LNCaP clone FGC (cell line): ENCODE data around the gene NRXN3.

Experiments used
- DNase-seq: peaks from one replicate; pipeline ENCODE4 v3.0.0-alpha.2; 2011; ENCODE audit warnings: low read depth
- H3K4me3 ChIP-seq: 2 replicates; pipeline ENCODE4 v1.5.1; 2011; ENCODE audit warnings: mild to moderate bottlenecking, low read depth, low read length, control low read depth
- CTCF ChIP-seq: IDR thresholded peaks from 2 replicates; pipeline ENCODE4 v1.5.1; 2012; ENCODE audit warnings: mild to moderate bottlenecking; ENCODE audit not compliant: control insufficient read depth, insufficient read depth; ENCODE audit errors: extremely low read depth

NRXN3 gene

GRCh38 chr14:79373451-79373850 is 1203.3 kb downstream of the NRXN3 start:
- no peak for TF ChIP-seq CTCF
- DNase-seq, result no peak
- no peak overlapping the region for H3K4me3 ChIP-seq

- DNase-seq, result no peak
- no peak for TF ChIP-seq CTCF
- no peak overlapping the region for H3K4me3 ChIP-seq
Measured at GRCh38 chr14:79375356-79375755, 1205.2 kb downstream of the NRXN3 start.

- TF ChIP-seq CTCF, result no peak
- H3K4me3 ChIP-seq, result no peak overlapping the region
- DNase-seq, result no peak
Measured at GRCh38 chr14:79376557-79376956, 1206.4 kb downstream of the NRXN3 start.

- DNase-seq, result no peak
- TF ChIP-seq CTCF, result no peak
- no peak overlapping the region for H3K4me3 ChIP-seq
Measured at GRCh38 chr14:79378020-79378419, 1207.8 kb downstream of the NRXN3 start.

GRCh38 chr14:79379266-79379665 is 1209.1 kb downstream of the NRXN3 start:
- H3K4me3 ChIP-seq, result no peak overlapping the region
- no peak for TF ChIP-seq CTCF
- DNase-seq, result no peak

GRCh38 chr14:79383031-79383430 is 1212.9 kb downstream of the NRXN3 start:
- no peak for TF ChIP-seq CTCF
- no peak overlapping the region for H3K4me3 ChIP-seq
- no peak for DNase-seq

GRCh38 chr14:79383475-79383874 is 1213.3 kb downstream of the NRXN3 start:
- no peak for DNase-seq
- no peak for TF ChIP-seq CTCF
- H3K4me3 ChIP-seq, result no peak overlapping the region
